Gastroesophageal sphincter (tissue), 3 donors: ENCODE data around the gene CLIC3.

Experiments
- EP300 ChIP-seq: sonication (generic); formaldehyde crosslinking; IDR thresholded peaks from one replicate; pipeline ENCODE4 v1.6.1; 2017; ENCODE audit warnings: antibody characterized with exemption, mild to moderate bottlenecking
- POLR2A ChIP-seq, 2 donors: fragments of 450-650 bp; IDR thresholded peaks; one replicate each; pipeline ENCODE4 v1.6.1; 2017; ENCODE audit warnings: antibody characterized with exemption in 2 of 2, mild to moderate bottlenecking in 2 of 2, moderate library complexity in 1 of 2
- POLR2AphosphoS5 ChIP-seq: sonication (generic); formaldehyde crosslinking; IDR thresholded peaks from one replicate; pipeline ENCODE4 v1.6.1; 2017; ENCODE audit warnings: antibody characterized with exemption
- TF ChIP-seq, protein P1 (sequence below), 4 experiments: fragments of 200-600 bp in 2 of 4; fragments of 450-650 bp in 2 of 4; sonication (generic) in 1 of 4; IDR thresholded peaks; one replicate each; pipeline ENCODE4 v1.5.1; 2017 to 2019; ENCODE audit warnings: antibody characterized with exemption in 4 of 4, mild to moderate bottlenecking in 2 of 4, moderate library complexity in 2 of 4

DNA sequence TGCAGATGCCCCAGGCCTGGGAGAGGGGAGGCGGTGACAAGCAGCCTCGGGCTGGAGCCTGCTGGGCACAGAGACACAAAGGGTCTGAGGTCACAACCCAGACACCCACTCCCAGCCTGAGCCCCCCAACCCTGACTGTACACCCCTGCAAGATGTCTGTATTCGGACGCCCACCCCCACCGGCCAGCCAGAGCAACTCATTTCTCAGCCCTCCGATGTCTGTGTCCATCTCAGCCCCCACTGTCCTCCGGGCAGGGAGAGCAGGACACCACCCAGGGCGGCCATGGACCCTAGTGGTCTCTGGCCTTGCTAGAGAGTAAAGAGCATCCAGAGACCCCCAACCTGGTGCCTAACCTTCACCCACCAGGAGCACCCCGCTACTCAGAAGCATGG is 40.4 kb downstream of the CLIC3 start:
- TF ChIP-seq, protein P1, sequence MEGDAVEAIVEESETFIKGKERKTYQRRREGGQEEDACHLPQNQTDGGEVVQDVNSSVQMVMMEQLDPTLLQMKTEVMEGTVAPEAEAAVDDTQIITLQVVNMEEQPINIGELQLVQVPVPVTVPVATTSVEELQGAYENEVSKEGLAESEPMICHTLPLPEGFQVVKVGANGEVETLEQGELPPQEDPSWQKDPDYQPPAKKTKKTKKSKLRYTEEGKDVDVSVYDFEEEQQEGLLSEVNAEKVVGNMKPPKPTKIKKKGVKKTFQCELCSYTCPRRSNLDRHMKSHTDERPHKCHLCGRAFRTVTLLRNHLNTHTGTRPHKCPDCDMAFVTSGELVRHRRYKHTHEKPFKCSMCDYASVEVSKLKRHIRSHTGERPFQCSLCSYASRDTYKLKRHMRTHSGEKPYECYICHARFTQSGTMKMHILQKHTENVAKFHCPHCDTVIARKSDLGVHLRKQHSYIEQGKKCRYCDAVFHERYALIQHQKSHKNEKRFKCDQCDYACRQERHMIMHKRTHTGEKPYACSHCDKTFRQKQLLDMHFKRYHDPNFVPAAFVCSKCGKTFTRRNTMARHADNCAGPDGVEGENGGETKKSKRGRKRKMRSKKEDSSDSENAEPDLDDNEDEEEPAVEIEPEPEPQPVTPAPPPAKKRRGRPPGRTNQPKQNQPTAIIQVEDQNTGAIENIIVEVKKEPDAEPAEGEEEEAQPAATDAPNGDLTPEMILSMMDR (IDR thresholded peaks at IDR 0.05), result no peak
- TF ChIP-seq POLR2AphosphoS5 (no peak), POLR2A (IDR thresholded peaks at IDR 0.05) (no peak), EP300 (no peak)
